WTC11 (cell line): Measurements from ENCODE around the gene ZKSCAN3.

ENCODE experiments used
- E2F5 ChIP-seq: sonication (generic); formaldehyde crosslinking; IDR thresholded peaks from 2 replicates; pipeline ENCODE4 v1.8.1; 2022; ENCODE audit warnings: mild to moderate bottlenecking, moderate library complexity, missing genetic modification reagents
- ETV6 ChIP-seq: sonication (generic); formaldehyde crosslinking; IDR thresholded peaks from 2 replicates; pipeline ENCODE4 v1.8.1; 2022; ENCODE audit warnings: mild to moderate bottlenecking, missing genetic modification reagents
- FOXP1 ChIP-seq: sonication (generic); formaldehyde crosslinking; IDR thresholded peaks from 2 replicates; pipeline ENCODE4 v1.8.0; 2022; ENCODE audit warnings: missing genetic modification reagents, mild to moderate bottlenecking, moderate library complexity, borderline replicate concordance
- GABPB1 ChIP-seq: sonication (generic); formaldehyde crosslinking; IDR thresholded peaks from 2 replicates; pipeline ENCODE4 v1.8.1; 2023; ENCODE audit warnings: mild to moderate bottlenecking, missing genetic modification reagents
- HMGXB4 ChIP-seq: sonication (generic); formaldehyde crosslinking; IDR thresholded peaks from 2 replicates; pipeline ENCODE4 v1.8.1; 2023; ENCODE audit warnings: mild to moderate bottlenecking, moderate library complexity, missing genetic modification reagents
- JUN ChIP-seq: sonication (generic); formaldehyde crosslinking; IDR thresholded peaks from 2 replicates; pipeline ENCODE4 v1.8.0; 2023; ENCODE audit warnings: mild to moderate bottlenecking, missing genetic modification reagents
- SP1 ChIP-seq: sonication (generic); formaldehyde crosslinking; conservative IDR thresholded peaks from 2 replicates; pipeline ENCODE4 v1.8.1; 2022; ENCODE audit warnings: missing genetic modification reagents
- ZNF121 ChIP-seq: sonication (generic); formaldehyde crosslinking; IDR thresholded peaks from 2 replicates; pipeline ENCODE4 v1.8.0; 2023; ENCODE audit warnings: missing genetic modification reagents
- ZNF512 ChIP-seq: sonication (generic); formaldehyde crosslinking; IDR thresholded peaks from 2 replicates; pipeline ENCODE4 v1.8.1; 2022; ENCODE audit warnings: missing genetic modification reagents, borderline replicate concordance
- TF ChIP-seq, protein P1 (sequence below): sonication (generic); formaldehyde crosslinking; IDR thresholded peaks from 2 replicates; pipeline ENCODE4 v1.8.0; 2023; ENCODE audit warnings: missing genetic modification reagents
- TF ChIP-seq, protein P2 (sequence below): fragments of 200-600 bp; IDR thresholded peaks from 2 replicates; pipeline ENCODE4 v1.8.0; 2022; ENCODE audit warnings: antibody characterized with exemption

DNA sequence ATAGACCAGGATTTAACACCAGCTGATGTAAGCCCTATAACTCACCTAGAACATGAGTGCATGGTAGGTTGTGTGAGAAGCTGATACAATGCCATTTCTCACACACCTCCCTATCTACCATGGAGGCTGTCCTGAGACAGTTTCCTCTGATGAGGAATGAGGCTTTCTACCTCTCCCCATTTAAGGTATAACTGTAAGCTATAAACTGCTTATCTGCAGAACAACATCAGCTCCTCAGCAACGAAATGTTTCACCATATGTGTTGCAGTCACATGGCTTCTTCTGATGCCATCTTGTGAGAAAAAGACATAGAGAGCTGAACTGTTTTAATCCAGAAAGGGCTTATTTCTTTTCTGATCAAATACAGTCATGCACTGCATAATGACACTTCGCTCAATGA lies 20.7 kb downstream of the ZKSCAN3 start:
- TF ChIP-seq SP1 (CRISPR knock-in tag) = no peak
- no peak for TF ChIP-seq ETV6
- no peak for TF ChIP-seq GABPB1 (CRISPR knock-in tag)
- no peak for TF ChIP-seq HMGXB4
- TF ChIP-seq, protein P1, sequence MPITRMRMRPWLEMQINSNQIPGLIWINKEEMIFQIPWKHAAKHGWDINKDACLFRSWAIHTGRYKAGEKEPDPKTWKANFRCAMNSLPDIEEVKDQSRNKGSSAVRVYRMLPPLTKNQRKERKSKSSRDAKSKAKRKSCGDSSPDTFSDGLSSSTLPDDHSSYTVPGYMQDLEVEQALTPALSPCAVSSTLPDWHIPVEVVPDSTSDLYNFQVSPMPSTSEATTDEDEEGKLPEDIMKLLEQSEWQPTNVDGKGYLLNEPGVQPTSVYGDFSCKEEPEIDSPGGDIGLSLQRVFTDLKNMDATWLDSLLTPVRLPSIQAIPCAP (CRISPR knock-in tag) = no peak
- TF ChIP-seq, protein P2, sequence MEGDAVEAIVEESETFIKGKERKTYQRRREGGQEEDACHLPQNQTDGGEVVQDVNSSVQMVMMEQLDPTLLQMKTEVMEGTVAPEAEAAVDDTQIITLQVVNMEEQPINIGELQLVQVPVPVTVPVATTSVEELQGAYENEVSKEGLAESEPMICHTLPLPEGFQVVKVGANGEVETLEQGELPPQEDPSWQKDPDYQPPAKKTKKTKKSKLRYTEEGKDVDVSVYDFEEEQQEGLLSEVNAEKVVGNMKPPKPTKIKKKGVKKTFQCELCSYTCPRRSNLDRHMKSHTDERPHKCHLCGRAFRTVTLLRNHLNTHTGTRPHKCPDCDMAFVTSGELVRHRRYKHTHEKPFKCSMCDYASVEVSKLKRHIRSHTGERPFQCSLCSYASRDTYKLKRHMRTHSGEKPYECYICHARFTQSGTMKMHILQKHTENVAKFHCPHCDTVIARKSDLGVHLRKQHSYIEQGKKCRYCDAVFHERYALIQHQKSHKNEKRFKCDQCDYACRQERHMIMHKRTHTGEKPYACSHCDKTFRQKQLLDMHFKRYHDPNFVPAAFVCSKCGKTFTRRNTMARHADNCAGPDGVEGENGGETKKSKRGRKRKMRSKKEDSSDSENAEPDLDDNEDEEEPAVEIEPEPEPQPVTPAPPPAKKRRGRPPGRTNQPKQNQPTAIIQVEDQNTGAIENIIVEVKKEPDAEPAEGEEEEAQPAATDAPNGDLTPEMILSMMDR = no peak
- TF ChIP-seq E2F5 = no peak
- TF ChIP-seq FOXP1 (CRISPR knock-in tag) = no peak
- TF ChIP-seq ZNF512 (CRISPR knock-in tag) = no peak
- TF ChIP-seq JUN = no peak
- TF ChIP-seq ZNF121 (CRISPR knock-in tag) = no peak
